Germinal center (tissue), 1 donor: ENCODE measurements around the gene CDK7.

Experiments used
- DNase-seq: peaks from one replicate; pipeline ENCODE4 v3.0.0; 2012; ENCODE audit warnings: mixed read lengths, low spot score

The CDK7 gene

DNA sequence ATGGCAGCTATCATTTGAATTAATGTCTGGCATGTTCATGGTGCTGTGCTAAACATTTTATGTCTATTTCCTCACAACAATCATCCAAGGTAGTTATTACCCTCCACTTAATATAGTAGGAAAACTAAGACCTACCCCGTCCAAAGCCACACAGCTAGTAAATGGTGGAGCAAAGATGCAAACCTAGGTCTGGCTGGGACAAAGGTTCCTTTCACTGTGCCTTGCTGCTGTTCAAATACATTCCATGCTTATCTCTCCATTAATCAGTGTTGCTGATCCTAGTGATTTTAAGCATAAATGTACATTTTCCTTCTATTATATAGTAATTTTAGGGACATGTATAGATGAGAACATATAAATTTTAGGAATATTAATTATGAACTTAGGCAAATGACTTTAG is 59.2 kb downstream of the CDK7 start:
- no peak for DNase-seq

DNA sequence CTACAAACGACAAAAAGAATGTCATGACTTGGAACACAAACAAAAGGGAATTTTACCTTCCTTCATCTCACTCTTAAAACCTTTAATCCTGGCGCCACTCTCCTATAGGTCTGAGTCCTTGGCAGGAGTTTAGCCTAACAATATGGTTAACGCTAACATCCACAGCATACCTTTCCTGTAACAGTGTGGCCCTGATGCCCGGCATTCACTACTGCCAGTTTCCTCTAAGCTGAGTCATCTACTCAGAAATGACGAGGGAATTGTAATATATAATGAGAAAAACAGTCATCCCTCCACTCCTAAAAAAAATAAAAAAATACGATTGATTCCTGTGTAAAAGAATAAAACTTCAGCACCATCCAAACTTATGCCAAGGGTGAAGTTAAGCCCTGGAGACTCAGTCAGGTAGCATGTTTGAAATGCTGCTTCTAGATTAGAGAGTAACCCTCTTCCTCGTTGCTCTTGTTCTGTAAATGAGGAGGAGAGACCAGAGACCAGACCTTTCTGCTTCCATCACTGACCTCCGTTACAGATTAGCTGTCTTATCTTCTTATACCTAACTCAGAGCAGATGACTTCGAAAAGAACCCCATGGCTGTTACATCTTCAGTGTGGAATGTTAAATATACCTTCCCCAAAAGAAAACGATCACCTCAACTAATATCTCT is 60.5 kb downstream of the CDK7 start:
- no peak for DNase-seq

DNA sequence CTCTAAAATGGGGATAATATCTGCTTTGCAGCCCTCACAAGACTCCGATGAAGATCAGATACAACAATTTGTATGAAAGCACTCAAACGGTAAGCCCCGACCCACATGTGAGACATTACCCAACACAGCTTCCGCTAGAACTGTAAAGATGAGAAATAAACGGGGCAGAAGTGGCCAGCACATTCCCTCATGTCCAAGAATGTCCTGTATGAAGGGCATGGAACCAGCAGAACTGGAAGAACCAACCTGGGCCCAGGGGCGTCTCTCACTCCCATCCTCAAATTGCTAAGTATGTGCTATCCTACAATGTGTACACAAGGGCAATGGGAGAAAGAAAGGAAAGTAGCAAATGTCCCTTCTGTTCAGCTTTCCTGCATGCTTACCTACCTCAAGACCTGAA is 64.9 kb downstream of the CDK7 start:
- no peak for DNase-seq

DNA sequence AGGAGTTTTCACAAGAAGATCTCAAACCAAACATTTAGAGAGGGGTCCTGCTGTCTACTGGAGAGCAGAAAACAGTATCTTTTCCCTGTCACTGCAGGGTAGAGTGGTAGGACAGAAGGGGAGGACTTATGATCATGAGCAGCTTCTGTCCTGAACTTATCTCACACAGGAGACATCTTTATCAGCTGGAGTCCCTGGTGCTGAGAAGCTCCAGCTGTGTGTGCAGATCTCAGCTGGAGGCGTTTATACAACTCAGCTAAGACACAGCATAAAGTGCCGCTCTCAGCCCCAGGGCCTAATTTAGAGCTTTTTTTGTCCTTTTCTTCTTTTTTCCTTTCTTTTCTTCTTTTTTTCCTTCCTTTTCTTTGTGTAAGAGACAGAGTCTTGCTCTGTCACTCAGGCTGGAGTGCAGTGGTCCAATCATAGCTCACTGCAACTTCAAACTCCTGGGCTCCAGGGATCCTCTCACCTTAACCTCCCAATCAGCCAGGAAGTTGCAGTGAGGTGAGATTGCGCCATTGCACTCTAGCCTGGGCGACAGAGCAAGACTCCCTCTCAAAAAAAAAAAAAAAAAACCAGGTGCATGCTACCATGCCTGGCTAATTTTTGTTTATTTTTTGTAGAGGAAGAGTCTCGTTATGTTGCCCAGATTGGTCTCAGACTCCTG is 66.0 kb downstream of the CDK7 start:
- DNase-seq: no peak

DNA sequence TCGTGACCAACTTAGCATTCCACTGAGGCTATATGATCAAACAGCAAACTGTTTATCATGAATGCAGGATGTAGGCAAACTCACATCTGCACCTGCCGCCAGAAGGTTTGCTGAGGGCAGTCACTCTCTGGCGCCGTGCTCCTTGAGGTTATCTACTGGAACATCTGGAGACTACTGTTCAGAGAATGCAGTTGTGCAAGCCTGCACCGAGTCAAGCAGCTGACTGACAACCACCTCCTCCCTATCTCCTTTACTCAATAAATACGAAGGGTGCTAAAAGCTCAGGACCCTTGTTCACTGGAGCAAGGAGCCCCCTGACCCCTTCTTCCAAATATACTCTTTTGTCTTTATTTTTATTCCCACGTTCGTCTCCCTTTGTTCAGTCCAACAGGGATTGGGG is 70.8 kb downstream of the CDK7 start:
- DNase-seq: no peak

DNA sequence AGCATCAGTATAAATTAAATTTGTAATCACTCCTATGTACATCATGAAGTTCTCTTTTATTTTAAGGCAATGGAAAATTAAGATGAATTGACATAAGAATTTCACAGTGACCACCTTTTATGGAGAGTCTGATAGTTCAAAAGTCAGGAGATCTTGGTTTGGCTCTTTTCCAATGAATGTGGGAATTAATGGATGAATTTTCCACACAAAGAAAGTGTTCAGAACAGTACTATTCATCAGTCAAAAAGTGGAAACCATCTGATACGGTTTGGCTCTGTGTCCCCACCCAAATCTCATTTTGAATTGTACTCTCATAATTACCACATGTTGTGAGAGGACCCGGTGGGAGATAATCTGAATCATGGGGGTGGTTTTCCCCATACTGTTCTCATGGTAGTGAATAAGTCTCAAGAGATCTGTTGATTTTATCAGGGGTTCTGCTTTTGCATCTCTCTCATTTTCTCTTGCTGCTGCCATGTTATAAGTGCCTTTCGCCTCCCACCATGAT is 73.4 kb downstream of the CDK7 start:
- DNase-seq: no peak

DNA sequence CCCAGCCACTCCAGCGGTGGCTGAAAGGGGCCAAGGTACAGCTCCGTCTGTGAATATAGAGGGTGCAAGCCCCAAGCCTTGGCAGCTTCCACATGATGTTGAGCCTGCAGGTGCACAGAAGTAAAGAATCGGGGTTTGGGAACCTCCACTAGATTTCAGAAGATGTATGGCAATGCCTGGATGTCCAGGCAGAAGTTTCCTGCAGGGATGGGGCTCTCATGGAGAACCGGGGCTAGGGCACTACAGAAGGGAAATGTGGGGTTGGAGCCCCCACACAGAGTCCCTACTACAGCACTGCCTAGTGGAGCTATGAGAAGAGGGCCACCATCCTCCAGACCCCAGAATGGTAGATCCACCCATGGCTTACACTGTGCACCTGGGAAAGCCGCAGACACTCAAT is 74.7 kb downstream of the CDK7 start:
- DNase-seq: no peak

DNA sequence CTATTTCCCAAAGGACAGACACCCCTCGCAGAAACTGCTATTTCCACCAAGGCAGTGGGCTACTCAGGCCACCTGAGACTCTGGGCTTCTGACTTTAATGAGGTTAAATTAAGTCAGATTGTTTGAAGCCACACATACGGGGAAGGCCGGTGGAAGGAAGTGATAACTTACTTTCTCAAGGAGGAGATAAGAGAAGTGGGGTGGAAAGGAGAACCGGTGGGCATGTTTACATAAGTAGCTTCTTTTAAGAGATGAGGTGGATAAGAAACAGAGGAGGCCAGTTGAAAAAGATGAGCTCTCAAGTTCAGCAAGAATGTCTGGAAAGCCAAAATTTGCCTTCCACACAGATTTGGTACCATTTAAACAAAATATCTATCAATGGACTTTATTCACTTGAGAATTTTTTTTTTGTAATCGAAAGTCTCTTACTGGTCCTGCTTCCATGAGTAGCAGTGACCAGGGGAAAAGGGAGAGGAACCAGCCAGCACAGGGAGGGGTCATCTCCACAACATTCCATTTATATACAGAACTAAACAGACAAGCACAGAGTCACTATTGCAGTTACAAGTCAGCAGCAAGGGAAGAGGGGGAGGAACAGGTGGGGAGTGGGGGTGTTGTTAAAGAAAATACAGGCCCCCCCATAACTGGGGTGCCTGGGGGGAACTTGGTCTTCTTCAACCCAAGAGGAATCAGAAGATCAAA is 77.9 kb downstream of the CDK7 start:
- no peak for DNase-seq

DNA sequence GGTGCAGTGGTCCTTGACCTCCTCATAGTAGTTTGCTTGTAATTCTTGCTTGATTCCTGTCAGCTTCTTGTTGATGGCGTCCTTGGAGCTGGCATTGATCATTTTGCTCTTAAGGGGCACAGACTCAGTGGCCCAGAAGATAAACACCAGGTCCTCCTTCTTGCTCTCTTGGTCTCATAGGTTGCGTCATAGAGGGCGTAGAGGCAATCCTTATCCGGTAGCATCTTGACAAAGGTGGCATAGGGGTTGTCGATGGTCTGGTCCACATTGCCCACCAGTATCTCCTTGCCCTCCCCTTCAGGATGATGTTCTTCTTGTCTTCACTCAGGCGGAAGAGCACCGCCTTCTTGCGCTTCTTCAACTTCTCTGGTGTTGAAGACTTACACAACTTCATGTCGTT is 78.7 kb downstream of the CDK7 start:
- no peak for DNase-seq

DNA sequence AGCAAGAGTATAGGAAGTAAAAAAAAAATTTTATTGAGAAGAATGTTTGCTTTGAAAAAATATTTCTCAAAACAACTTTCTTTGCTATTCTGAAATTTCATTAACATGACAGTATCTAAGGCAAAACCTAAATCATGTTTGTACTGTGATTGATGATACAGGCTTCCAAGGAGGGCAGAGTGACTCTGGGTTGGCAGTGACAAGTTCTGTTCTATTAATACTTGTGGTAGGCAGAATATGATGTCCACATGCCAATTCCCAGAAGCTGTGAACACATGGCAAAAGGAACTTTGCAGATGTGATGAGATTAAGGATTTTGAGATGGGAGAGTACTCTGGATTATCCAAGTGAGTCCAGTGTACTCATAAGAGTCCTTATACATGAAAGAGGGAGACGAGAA is 81.3 kb downstream of the CDK7 start:
- DNase-seq: no peak

DNA sequence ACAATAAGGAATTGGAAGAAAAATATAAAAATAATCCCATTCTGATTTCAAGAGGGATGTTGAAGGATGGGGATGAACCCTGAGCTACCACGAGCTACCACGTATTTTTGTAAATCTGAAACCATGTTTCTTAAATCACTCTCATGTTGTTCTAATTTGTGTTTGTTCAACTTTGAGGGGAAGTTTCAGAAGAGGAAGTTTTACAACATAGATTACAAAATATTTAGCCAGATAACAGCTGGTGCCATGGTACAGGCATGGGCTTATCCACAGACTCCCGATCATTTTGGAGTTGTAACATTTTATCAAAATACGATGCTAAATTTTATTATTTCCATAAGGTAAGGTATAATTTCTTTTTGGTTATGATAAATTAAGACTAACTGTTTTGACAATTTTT is 82.7 kb downstream of the CDK7 start:
- DNase-seq: no peak

DNA sequence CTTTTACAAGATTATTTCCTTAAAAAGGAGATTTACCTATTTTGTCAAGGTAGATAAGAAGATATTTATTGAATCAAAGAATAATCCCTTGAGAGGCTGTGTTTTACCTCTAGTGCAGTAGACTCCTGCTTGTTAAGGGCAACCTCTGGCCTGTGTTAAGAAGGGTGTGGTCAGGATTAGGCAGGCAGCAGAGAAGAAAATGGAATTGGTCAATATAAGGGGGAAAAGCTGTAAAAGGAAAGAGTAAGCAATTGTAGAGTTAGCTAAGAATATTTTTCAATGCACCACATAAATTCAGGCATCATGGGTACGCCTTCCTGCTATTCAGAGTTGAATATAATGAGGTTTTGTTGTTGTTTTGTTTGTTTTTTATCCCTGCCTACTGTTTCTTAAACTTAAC is 91.7 kb downstream of the CDK7 start:
- DNase-seq: no peak
